NCI-H2196 (cell line): ENCODE data around the gene TBPL1.
"Not testable (repeated sequence)": the region's sequence is repeated elsewhere in the genome, so short reads cannot be mapped to it uniquely, and the experiment has no call there.

Experiments
- DNase-seq: peaks from one replicate; lab custom pipeline; 2025; ENCODE audit not compliant: unreplicated experiment; lab: John Stamatoyannopoulos, UW

The TBPL1 gene

DNA sequence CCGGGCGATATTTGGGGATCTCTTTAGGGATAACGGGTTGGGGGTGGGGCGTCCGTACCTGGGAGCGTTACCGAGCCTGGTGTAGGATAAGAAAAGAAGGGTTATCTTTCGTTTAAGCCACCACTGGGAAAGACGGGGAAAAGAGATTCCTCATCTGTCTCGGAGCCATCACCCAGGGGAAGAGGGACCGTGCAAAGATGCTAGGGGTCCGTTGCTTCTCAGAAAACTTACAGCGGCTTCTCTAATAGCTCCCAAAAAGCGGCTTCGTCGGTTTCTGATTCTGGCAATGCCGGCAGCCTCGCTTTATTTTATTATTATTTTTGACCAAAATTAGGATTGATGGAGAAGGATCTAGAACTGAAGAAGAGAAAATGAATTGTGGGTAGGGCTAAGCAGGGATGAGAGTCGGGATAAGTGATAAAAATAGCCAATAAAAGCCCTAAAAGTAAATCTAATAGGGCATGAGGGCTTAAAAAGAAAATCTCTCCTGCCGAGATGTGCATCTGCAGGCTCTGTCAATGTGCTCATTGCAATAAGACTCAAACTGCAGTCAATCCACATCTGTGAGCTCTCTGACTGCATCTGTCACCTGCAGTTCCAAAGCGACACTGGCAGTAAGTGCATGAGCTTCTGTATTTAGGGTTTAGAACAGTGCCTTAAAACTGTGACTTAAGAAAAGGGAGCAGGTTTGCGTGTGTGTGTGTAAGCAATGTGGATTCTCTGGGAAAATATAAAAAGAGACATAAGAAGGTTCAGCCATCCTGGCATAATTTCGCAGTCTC lies 801 bp downstream of the TBPL1 start:
- no peak for DNase-seq

DNA sequence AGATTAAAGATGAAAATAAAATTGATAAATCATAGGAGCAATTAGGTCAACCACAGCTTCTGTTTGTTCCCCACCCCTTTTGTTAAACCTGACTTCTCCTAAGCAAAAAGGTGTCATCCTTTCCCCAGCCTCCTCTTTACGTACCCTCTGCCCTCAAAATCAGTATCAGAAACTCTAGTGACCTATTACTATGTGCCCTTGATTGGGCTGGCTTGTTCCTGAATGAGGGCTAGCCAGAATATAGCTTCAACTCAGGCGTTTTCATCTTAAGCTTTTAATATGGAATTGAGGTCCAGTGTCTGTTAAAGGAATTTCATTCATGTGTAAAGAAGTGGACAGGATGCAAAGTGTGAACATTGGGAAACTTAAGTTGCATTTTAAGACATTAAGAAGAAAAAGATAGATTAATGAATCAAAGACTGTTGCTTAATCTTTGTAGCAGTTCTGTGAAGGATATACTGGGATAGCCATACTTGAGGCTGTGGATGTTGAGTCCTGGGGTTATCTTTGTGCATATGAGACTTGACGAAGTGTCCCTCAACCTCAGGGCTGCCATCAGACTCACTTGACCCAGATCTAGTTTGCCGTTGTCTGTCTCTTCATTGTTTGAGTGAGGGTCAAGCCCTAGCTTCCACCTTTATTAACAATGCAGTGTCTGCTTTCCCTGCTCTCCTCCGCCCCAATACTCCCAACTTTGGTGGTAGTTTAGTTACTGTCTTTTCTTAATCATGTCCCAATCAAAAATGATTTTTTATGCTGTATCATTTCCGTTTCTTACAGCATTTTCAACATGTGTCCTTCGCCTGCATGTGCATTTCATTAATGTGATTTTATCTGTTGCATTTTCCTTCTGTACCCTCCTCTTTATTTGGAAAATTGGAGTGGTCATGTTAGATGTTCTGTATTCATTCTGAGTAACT lies 1.9 kb downstream of the TBPL1 start:
- DNase-seq: no peak

DNA sequence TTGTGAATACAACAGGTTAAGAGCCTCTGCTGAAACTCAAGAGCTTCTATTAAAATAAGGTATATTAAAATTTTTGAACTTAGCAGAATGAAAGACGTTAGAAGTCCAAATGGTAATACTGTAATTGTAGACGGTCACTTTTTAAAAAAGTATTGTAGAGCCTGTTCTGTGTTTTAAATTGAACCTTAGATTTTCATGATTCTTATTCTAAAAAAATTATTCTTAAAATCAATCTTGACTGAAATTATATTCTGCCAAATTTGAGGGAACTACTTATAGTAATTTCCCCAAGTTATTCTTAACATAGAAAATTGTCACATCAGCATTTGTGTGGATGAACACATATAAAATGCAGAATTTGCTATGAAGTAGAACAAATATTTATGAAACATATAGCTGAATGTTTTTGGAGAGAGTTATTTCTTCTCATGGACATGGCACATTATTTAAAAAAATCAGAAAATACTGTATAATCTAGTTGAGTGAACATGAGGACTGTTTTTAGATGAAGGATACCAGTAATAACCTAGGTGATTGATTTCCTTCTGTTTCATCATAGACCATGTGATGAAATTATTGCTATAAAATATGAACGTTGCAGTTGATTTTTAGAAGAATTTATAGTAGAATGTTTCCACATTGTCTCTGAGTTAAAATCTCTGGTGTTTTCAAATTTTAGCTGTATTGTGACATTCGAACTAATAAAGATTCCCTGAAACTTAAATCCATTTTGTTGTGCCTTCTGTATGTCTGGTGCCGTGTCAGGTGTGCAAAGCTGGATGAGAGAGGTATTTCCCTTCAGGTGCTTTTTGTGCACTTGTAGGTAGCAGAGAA lies 2.8 kb downstream of the TBPL1 start:
- no peak for DNase-seq

GRCh38 chr6:133956416-133957049 lies 3.5 kb downstream of the TBPL1 start:
- DNase-seq: no peak

DNA sequence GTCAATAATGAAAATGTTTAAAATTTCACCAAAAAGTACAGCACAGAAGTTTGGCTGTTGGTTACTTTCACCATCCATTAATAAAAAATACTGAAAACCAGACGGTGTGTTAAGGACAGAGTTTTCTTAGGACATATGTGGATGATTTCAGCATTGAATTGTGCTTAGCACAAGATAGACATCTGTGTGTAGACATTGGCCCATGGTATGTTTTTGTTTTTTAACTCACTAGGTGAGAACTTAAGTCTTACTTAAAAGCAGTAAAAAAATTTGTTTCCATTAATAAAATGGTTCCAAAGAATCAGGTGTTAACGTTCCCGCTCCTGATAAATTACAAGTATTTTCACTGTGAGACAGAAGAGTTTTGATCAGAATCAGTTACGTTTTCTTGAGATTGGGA lies 4.2 kb downstream of the TBPL1 start:
- no peak for DNase-seq

GRCh38 chr6:133957780-133958242 lies 4.8 kb downstream of the TBPL1 start:
- no peak for DNase-seq

- no peak for DNase-seq
Measured at GRCh38 chr6:133958791-133959190, 5.8 kb downstream of the TBPL1 start.

DNA sequence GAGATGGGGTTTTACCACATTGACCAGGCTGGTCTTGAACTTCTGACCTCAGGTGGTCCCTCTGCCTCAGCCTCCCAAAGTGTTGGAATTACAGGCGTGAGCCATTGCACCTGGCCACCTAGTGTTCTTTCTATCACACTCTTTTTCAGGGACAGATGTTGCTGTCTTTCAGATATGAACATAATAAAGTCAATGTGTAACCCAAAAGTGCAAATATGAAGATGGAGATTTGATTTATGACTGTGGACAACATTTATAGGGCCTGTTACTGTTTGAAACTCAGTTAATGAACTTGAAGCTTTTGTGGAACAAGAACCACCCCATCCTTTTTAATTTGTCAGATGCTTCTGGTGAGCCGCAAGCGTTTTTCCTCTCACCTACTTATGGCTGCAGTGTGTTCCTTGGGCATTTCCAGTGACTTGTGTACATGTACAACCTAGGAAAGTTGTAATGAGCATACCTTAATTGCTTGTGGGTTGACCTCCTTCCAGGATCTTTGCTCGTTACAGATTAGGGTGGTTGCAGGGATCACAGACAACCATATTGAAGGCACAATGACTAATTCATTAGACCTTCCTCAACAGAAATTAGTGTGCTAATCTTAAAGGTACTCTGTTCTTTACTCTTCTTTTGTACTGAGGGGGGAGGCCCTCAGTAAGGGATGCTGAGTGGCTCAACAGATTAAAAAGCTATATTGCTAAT lies 6.8 kb downstream of the TBPL1 start:
- no peak for DNase-seq

DNA sequence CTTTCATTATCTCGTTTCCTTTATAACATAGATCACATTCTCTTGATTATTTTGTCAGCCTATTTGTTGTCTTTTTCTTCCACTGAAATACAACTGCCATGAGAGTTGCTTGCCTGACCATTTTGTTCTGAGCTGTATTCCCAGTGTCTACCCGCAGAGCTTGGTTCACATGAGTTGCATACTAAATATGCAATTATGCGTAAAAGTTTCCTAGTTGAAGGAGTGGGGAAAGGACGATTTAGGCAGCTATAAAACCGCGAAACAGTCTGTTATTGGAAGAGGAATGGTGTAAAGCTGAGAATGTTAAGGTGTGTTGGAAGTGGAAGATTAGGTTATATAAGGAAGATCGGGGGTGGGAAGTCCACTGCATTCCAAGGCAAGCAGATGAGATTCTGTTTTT lies 8.8 kb downstream of the TBPL1 start:
- DNase-seq: no peak

GRCh38 chr6:133964052-133964451 lies 11.0 kb downstream of the TBPL1 start:
- DNase-seq: no peak

GRCh38 chr6:133964702-133965101 lies 11.7 kb downstream of the TBPL1 start:
- DNase-seq: no peak

DNA sequence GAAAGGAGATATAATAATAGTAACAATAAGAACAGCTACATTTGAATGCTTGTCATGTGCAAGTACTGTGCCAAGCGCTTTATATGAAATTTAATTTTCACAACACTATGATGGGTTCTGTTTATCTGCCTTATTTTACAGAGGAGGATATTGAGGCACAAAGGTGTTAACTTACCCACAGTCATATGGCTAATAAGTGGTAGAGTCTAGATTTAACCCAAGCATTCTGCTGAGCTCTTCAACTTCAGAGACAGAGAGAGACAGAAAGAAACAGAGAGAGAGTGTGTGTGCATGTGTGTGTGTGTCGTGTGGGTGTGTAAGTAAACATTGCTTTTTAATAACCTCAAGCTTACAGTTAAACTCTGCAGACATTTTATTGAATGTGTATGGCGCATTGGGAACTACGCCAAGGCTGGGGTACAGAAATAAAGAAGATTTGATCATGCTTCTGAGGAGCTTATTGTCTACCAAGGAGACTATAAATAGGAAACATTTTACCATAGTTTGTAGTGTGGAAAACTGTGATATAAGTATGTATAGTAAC lies 12.9 kb downstream of the TBPL1 start:
- no peak for DNase-seq

- no peak for DNase-seq
Measured at GRCh38 chr6:133966654-133967329, 13.8 kb downstream of the TBPL1 start.

GRCh38 chr6:133967347-133967746 lies 14.3 kb downstream of the TBPL1 start:
- no peak for DNase-seq

- DNase-seq: not testable (repeated sequence)
Measured at GRCh38 chr6:133967835-133968234, 14.8 kb downstream of the TBPL1 start.

DNA sequence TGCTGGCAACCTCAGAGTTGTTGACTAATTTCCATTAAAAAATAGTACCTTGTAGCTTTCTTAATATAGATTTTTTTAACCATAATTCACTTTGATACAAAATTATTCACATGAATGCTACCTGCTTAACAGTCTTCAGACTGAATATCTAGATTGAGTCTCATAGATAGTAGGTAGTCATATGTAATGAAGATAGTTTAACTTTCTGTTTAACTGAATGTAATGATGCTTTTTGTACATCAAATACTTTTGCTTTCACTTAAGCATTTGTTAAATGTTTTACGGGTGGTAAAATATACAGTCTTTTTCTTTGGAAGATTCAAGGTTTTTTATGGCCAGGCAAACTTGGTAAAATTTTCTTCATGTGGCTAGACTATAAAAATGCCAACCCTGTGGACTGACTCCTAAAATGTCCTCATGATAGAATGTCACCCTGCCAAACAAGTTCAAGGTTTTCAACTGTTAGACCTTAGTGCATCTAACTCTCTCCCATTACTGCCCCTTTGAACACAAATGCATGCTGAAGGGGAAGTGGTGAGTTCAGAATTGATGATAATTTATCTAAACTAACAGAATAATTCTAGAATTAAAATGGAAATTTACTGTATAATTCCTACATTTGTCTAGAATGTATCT lies 16.4 kb downstream of the TBPL1 start:
- no peak for DNase-seq

DNA sequence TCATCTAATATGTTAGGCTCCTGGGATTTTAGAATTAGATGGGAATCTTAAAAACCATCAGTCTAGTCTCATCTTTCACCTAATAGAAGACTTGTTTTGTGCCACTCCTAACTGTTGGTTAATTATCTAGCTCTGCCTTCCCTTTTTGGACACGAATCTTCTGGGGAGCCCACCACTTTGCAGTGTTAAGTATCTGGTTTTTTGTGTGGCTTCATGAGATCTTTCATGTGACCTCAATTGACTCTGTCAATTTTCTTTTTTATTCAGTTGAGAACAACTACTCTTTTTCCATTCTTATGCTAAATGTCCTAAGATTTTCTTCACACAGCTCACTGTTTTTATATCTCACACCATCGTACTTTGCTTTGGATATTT lies 16.9 kb downstream of the TBPL1 start:
- DNase-seq: no peak

DNA sequence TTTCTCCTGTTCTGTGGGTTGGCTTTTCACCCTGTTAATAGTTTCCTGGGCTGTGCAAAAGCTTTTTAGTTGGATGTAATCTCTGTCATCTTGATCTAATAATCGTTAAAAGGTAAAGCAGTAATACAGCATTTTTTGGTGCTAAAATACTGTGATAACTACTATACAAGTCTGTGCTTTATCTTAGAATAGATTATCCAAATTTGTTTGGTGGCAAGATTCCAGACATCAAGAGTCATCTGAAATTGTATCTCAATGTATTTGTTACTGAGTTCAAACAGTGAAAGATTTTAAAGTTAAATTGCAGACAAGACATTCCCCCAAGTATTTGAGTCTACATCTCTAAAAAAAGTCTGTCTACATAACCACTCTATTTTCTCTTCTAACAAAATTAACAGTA lies 18.8 kb downstream of the TBPL1 start:
- DNase-seq: no peak

DNA sequence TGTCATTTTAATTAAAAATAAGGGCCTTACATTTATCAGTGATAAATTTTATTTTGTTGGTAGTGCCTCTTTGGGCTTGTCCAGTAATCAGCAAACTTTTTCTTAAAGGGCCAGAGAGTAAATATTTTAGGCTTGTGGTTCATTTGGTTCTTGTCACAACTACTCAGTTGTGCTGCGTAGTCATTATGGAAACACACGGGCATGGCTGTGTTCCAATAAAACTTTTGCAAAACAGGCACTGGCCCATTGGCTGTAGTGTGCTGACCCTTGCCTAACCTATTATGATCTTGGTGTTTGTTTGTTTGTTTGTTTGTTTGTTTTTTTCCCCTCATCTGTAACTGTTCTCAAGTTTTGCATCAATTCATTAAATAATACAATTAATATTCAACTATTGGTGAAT lies 19.4 kb downstream of the TBPL1 start:
- DNase-seq: no peak
